Measurements from ENCODE around the gene ACSL6. TPM values are rescaled to one million over a fixed set of nuclear protein-coding genes. Genes with fewer than 3 reads are reported as not detected.

ACSL6 gene, protein sequence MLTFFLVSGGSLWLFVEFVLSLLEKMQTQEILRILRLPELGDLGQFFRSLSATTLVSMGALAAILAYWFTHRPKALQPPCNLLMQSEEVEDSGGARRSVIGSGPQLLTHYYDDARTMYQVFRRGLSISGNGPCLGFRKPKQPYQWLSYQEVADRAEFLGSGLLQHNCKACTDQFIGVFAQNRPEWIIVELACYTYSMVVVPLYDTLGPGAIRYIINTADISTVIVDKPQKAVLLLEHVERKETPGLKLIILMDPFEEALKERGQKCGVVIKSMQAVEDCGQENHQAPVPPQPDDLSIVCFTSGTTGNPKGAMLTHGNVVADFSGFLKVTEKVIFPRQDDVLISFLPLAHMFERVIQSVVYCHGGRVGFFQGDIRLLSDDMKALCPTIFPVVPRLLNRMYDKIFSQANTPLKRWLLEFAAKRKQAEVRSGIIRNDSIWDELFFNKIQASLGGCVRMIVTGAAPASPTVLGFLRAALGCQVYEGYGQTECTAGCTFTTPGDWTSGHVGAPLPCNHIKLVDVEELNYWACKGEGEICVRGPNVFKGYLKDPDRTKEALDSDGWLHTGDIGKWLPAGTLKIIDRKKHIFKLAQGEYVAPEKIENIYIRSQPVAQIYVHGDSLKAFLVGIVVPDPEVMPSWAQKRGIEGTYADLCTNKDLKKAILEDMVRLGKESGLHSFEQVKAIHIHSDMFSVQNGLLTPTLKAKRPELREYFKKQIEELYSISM
- total RNA-seq (ENCODE audit: low replicate concordance) = not detected in 2 replicates

DNA sequence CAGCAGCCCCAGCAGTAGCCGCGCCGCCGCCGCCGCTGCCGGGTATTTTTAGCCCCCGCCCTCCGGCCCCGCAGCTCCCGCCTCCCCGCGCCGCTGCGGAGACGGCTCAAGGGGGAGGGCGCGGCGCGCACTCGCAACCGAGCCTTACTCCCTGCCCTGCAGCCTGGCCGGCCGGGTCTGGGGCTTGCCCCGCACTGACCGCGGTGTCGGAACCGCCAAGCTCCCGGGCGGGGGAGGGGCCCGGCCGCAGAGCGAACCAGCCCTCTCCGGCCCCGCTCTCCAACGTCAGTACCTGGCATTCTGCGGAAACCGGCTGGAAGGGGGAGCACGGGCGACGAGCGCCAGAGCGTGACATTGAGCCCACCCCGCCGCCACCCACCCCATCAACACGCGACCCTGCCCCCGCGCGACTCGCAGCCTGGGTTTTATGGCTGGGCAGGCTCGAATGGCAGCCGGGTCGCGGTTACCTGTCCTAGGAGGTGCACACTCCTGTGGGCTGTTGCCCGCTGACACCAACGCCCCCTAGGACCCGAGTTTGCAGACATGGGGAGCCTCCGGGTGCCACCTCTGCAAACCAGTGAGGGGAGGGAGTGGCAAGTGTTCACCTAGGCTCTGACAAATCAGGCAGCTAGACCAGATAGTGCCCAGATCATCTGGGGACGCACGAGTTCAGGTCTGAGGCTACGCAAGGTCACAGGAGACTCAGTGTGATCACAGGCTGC, at the start of gene ACSL6:
ACSL6 (minus strand) TSS at position 37 of the 722 bp plus-strand sequence. CDS start 105 bp downstream, outside the sequence.
- no peak for DNase-seq (ENCODE audit: low read depth)
- TF ChIP-seq, protein P1, sequence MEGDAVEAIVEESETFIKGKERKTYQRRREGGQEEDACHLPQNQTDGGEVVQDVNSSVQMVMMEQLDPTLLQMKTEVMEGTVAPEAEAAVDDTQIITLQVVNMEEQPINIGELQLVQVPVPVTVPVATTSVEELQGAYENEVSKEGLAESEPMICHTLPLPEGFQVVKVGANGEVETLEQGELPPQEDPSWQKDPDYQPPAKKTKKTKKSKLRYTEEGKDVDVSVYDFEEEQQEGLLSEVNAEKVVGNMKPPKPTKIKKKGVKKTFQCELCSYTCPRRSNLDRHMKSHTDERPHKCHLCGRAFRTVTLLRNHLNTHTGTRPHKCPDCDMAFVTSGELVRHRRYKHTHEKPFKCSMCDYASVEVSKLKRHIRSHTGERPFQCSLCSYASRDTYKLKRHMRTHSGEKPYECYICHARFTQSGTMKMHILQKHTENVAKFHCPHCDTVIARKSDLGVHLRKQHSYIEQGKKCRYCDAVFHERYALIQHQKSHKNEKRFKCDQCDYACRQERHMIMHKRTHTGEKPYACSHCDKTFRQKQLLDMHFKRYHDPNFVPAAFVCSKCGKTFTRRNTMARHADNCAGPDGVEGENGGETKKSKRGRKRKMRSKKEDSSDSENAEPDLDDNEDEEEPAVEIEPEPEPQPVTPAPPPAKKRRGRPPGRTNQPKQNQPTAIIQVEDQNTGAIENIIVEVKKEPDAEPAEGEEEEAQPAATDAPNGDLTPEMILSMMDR (IDR thresholded peaks at IDR 0.05; ENCODE audit: insufficient read depth, low read length) = no peak
- H3K4me3 ChIP-seq (ENCODE audit: low read depth, low read length) = peak within 1 kb of the TSS; percentile 58

DNA sequence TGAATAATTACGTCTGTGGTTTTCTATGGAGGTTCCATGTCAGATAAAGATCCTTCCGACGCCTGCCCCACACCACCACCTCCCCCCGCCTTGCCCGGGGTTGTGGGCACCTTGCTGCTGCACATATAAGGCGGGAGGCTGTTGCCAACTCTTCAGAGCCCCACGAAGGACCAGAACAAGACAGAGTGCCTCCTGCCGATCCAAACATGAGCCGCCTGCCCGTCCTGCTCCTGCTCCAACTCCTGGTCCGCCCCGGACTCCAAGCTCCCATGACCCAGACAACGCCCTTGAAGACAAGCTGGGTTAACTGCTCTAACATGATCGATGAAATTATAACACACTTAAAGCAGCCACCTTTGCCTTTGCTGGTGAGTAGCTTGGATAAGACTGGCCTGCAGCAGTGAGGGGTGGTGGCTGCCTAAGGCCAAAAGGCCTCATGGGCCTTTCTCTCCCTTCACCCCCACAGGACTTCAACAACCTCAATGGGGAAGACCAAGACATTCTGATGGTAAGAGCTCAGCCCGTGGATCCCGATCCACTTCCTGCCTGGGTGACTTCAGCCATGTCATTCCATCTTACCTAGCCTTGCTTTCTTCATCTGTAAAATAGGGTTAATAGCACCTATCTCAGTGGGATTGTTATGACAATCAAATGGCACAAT, 49.2 kb upstream of the ACSL6 start, which contains the start of gene IL3:
IL3 (plus strand) TSS at position 155 of the 661 bp plus-strand sequence; CDS start at position 207, 52 bp downstream.
- no peak for DNase-seq (ENCODE audit: low read depth)
- TF ChIP-seq, protein P1 (IDR thresholded peaks at IDR 0.05; ENCODE audit: insufficient read depth, low read length) = no peak
- H3K4me3 ChIP-seq (ENCODE audit: low read depth, low read length) = no peak within 1 kb of the TSS

DNA sequence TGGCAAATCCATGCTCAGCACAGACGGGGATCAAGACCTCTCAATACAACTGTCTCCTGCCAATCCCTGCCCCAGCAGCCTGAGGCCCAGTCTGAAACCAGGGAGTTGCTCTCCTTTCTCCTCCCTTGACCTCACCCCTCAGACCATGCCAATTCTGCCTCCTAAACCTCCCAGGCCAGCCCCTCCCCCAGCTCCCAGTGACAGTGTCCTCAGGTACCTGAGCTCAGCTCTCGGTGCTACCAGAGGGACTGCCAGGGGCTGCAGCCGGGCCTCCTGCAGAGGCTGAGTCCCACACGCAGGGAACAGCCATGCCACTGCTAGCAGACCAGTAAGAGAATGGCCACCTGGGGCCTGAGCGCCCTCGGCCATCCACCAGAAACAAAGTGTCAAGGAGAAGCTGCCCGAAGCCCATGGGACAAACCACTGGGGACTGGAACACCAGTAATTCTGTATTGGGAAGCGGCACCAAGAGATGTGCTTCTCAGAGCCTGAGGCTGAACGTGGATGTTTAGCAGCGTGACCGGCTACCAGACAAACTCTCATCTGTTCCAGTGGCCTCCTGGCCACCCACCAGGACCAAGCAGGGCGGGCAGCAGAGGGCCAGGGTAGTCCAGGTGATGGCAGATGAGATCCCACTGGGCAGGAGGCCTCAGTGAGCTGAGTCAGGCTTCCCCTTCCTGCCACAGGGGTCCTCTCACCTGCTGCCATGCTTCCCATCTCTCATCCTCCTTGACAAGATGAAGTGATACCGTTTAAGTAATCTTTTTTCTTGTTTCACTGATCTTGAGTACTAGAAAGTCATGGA, 48.4 kb upstream of the ACSL6 start:
- no peak for DNase-seq (ENCODE audit: low read depth)
- TF ChIP-seq, protein P1 (IDR thresholded peaks at IDR 0.05; ENCODE audit: insufficient read depth, low read length) = no peak
- no peak overlapping the region for H3K4me3 ChIP-seq (ENCODE audit: low read depth, low read length)

DNA sequence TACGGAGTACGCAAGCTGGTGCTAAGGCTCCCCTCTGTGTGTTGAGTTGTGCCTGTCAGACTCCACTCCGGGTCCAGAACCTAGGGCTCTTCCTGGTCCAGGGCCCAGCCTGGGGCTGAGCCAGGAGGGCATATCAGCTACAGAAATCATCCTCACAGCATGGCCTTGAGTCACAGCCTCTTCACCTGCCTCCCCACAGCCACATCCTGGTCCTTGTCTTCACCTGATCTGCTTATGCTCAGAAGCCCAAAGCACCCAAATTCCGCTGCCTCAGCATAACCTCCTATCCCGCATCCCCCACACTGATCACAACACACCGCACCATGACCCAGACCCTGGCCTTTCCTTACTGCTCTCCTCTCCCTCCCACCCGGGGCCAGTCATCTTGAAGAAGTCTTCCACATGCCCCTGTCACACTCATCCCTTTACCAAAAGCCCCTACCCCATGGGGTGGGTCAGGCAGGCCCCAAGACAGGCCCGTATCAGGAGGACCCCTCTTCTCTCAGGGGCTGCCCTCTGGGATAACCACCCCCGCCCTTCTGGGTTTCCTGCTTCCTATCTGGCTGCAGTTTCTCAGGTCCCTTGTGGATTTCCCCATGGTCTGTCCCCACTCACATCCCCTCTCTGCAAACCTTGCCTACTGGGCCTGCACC, 47.7 kb upstream of the ACSL6 start:
- TF ChIP-seq, protein P1 (IDR thresholded peaks at IDR 0.05; ENCODE audit: insufficient read depth, low read length) = no peak
- DNase-seq (ENCODE audit: low read depth) = no peak
- no peak overlapping the region for H3K4me3 ChIP-seq (ENCODE audit: low read depth, low read length)

DNA sequence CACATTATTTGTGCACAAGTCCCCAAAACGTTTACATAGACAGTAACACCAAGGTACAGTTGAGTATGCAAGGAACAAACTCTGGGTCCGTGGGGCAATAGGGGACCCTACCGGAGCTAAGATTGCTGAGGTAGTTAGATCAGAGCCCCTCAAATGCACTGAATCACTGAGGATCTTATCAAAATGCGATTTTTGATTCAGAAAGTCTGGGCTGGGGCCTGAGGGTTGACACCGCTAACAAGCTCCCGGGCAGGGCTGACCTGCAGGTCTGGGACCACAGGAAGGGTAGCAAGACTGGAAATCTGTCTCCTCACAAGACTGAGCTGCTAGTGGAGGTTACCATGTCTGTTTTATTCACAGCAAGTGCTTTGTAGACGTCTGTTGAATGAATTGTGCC, 47.2 kb upstream of the ACSL6 start:
- TF ChIP-seq, protein P1 (IDR thresholded peaks at IDR 0.05; ENCODE audit: insufficient read depth, low read length) = no peak
- no peak for DNase-seq (ENCODE audit: low read depth)
- no peak overlapping the region for H3K4me3 ChIP-seq (ENCODE audit: low read depth, low read length)

Data from fibroblast of the aortic adventitia (primary cell).